GM18499 (cell line): Measurements from ENCODE around the gene PDIA3.
A peak's percentile ranks its signal among the peaks of the same experiment; 100 is the strongest.
"Not testable (repeated sequence)": the region's sequence is repeated elsewhere in the genome, so short reads cannot be mapped to it uniquely, and the experiment has no call there.

ENCODE experiments used
- ATAC-seq: cut with Tn5 transposase; IDR thresholded peaks from one replicate; pipeline ENCODE4 v1.9.1; 2021; ENCODE audit warnings: moderate number of reproducible peaks; ENCODE audit not compliant: insufficient read depth, unreplicated experiment

Gene PDIA3

GRCh38 chr15:43808960-43809678, 62.9 kb downstream of the PDIA3 start:
- peak; percentile 58 for ATAC-seq

GRCh38 chr15:43815064-43815463, 68.8 kb downstream of the PDIA3 start:
- ATAC-seq: not testable (repeated sequence)

- ATAC-seq: no peak
Observed at GRCh38 chr15:43821505-43821904, 75.3 kb downstream of the PDIA3 start.
